Measurements from ENCODE around the gene DOCK1.
"Not testable (repeated sequence)": the region's sequence is repeated elsewhere in the genome, so short reads cannot be mapped to it uniquely, and the experiment has no call there.

The DOCK1 gene
- total RNA-seq: 0.18 to 0.22 reads per million in 2 experiments

GRCh38 chr10:126904818-126905701, at the start of gene DOCK1:
TSS of gene DOCK1 (plus strand) at chr10:126905428. CDS start at chr10:126905518, 90 bp downstream.
- no peak for DNase-seq (ENCODE audit: low read depth)

- no peak for DNase-seq (ENCODE audit: low read depth)
These were observed 47.9 kb upstream of the DOCK1 start for GRCh38 chr10:126857178-126857806.

GRCh38 chr10:126867567-126868365, 37.5 kb upstream of the DOCK1 start:
- DNase-seq (ENCODE audit: low read depth): no peak

GRCh38 chr10:126868371-126868770, 36.9 kb upstream of the DOCK1 start:
- no peak for DNase-seq (ENCODE audit: low read depth)

- no peak for DNase-seq (ENCODE audit: low read depth)
These were observed 33.1 kb upstream of the DOCK1 start for GRCh38 chr10:126872135-126872534.

- no peak for DNase-seq (ENCODE audit: low read depth)
These were observed 32.5 kb upstream of the DOCK1 start for GRCh38 chr10:126872768-126873167.

- DNase-seq (ENCODE audit: low read depth): no peak
These were observed 28.8 kb upstream of the DOCK1 start for GRCh38 chr10:126876456-126876855.

- DNase-seq (ENCODE audit: low read depth): no peak
These were observed 27.8 kb upstream of the DOCK1 start for GRCh38 chr10:126877390-126877789.

- no peak for DNase-seq (ENCODE audit: low read depth)
These were observed 26.6 kb upstream of the DOCK1 start for GRCh38 chr10:126878594-126878993.

GRCh38 chr10:126880926-126881325, 24.3 kb upstream of the DOCK1 start:
- no peak for DNase-seq (ENCODE audit: low read depth)

- not testable (repeated sequence) for DNase-seq (ENCODE audit: low read depth)
These were observed 23.2 kb upstream of the DOCK1 start for GRCh38 chr10:126882055-126882454.

GRCh38 chr10:126888436-126888835, 16.8 kb upstream of the DOCK1 start:
- not testable (repeated sequence) for DNase-seq (ENCODE audit: low read depth)

- no peak for DNase-seq (ENCODE audit: low read depth)
These were observed 15.8 kb upstream of the DOCK1 start for GRCh38 chr10:126889421-126889820.

GRCh38 chr10:126890797-126891196, 14.4 kb upstream of the DOCK1 start:
- DNase-seq (ENCODE audit: low read depth): not testable (repeated sequence)

- DNase-seq (ENCODE audit: low read depth): no peak
These were observed 12.7 kb upstream of the DOCK1 start for GRCh38 chr10:126892226-126893175.

- DNase-seq (ENCODE audit: low read depth): no peak
These were observed 12.0 kb upstream of the DOCK1 start for GRCh38 chr10:126893206-126893605.

- no peak for DNase-seq (ENCODE audit: low read depth)
These were observed 11.4 kb upstream of the DOCK1 start for GRCh38 chr10:126893841-126894240.

- DNase-seq (ENCODE audit: low read depth): no peak
These were observed 9.9 kb upstream of the DOCK1 start for GRCh38 chr10:126895214-126895781.

- DNase-seq (ENCODE audit: low read depth): no peak
These were observed 6.8 kb upstream of the DOCK1 start for GRCh38 chr10:126898460-126898859.

GRCh38 chr10:126899529-126899928, 5.7 kb upstream of the DOCK1 start:
- DNase-seq (ENCODE audit: low read depth): not testable (repeated sequence)

- no peak for DNase-seq (ENCODE audit: low read depth)
These were observed 3.1 kb upstream of the DOCK1 start for GRCh38 chr10:126902157-126902556.

Data from T follicular helper cell (primary cell).